ENCODE data around the gene MVB12B. TPM values are rescaled to one million over a fixed set of nuclear protein-coding genes. Genes with fewer than 3 reads are reported as not detected.

The MVB12B gene
- total and polyA plus RNA-seq, 2 donors (not counting 1 experiment from before 2014, with no cell fraction given): 2.5 to 2.6 TPM

DNA sequence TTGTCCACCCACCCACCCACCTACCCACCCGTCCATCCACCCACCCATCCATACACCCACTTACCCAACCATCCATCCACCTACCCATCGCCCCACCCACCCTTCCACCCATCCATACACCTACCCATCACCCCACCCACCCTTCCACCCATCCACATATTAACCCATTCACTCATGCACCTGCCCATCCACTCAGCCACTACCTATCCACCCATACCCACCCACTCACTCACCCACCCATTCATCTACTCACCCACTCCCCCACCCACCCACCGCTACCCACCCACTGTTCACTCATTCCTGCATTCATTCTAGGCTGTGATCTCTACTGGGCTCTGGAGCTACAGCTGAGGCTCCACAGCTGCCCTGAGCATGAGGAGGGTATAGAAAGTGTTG lies 169.6 kb downstream of the MVB12B start:
- Histone ChIP-seq H3K4me2 (ENCODE audit: extremely low read depth, insufficient read depth, low read length) (no peak overlapping the region), H4K20me1 (ENCODE audit: control insufficient read depth, extremely low read depth, insufficient read depth, low read length) (no peaks in the 10 kb centered on the region), H3K79me2 (ENCODE audit: control insufficient read depth, insufficient read depth, low read length) (no peaks in the 10 kb centered on the region), H3K27ac (ENCODE audit: insufficient read depth, low read length) (no peak overlapping the region), H3K9me3 (ENCODE audit: control insufficient read depth, insufficient read depth, low read depth, low read length) (no peaks in the 10 kb centered on the region), H2AFZ (ENCODE audit: low read length) (no peak overlapping the region), H3K9ac (ENCODE audit: insufficient read depth, low read length) (no peak overlapping the region), H3K4me3 (replicated peaks in 1 of 4; ENCODE audit: control extremely low read depth in 1 of 4, insufficient read depth in 1 of 4, low read depth in 3 of 4, low read length in 4 of 4) (no peak overlapping the region), H3K36me3 (ENCODE audit: control insufficient read depth, insufficient read depth, low read length) (no peaks in the 10 kb centered on the region), H3K4me1 (ENCODE audit: control insufficient read depth, extremely low read depth, insufficient read depth, low read length) (no peaks in the 10 kb centered on the region), H3K27me3 (ENCODE audit: control insufficient read depth, insufficient read depth, low read length) (peaks cover 3% of the 10 kb centered on the region)
- TF ChIP-seq, protein P1, sequence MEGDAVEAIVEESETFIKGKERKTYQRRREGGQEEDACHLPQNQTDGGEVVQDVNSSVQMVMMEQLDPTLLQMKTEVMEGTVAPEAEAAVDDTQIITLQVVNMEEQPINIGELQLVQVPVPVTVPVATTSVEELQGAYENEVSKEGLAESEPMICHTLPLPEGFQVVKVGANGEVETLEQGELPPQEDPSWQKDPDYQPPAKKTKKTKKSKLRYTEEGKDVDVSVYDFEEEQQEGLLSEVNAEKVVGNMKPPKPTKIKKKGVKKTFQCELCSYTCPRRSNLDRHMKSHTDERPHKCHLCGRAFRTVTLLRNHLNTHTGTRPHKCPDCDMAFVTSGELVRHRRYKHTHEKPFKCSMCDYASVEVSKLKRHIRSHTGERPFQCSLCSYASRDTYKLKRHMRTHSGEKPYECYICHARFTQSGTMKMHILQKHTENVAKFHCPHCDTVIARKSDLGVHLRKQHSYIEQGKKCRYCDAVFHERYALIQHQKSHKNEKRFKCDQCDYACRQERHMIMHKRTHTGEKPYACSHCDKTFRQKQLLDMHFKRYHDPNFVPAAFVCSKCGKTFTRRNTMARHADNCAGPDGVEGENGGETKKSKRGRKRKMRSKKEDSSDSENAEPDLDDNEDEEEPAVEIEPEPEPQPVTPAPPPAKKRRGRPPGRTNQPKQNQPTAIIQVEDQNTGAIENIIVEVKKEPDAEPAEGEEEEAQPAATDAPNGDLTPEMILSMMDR (conservative IDR thresholded peaks at IDR 0.05 in 1 of 2, IDR thresholded peaks at IDR 0.05 in 1 of 2; ENCODE audit: low read depth in 1 of 2, low read length in 2 of 2): no peak
- no peak for DNase-seq (ENCODE audit: low read depth in 2 of 2)

DNA sequence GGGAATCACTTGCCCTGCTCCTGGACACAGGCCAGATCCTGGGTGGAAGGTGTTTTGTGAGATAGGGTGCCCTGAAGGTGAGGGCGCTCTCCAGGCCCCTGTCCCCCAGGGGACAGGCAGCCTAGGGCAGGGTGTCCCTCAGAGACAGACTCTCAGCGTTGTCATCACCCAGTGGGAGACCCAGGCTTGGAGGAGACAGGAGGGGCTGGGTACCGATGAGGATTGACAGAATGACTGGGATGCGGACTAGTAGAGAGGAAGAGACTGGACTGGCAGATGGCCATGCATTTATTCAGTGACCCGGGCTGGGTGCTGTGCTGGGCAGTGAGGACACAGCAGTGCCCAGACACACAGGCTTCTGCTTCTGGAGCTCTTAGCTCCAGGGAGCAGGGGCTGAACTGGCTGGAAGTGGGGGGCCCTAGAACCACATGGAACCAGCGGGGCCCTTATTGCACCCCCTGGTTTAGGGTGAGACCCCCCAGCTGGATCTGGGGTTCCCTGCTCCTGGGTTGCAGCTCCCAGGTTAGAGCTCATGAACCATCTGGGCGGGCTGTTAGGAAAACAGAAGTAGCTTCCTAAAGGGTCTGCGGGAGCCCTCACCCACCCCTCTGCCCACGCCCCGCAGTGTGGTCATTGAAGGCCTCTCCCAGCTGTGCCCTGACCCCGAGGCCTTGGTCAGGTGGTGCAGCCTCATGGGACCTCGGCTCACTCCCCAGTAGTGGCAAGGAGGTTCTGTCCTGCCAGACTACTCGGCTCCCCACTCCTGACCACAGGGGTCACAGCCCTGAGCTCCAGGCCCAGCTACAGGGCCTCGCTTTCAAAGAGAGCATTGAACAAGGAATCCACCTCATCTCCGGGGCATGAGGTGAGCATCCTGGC lies 170.4 kb downstream of the MVB12B start:
- Histone ChIP-seq H3K4me2 (ENCODE audit: extremely low read depth, insufficient read depth, low read length) (no peak overlapping the region), H3K36me3 (ENCODE audit: control insufficient read depth, insufficient read depth, low read length) (no peaks in the 10 kb centered on the region), H2AFZ (ENCODE audit: low read length) (no peak overlapping the region), H3K4me1 (ENCODE audit: control insufficient read depth, extremely low read depth, insufficient read depth, low read length) (no peaks in the 10 kb centered on the region), H3K27ac (ENCODE audit: insufficient read depth, low read length) (no peak overlapping the region), H3K9ac (ENCODE audit: insufficient read depth, low read length) (no peak overlapping the region), H4K20me1 (ENCODE audit: control insufficient read depth, extremely low read depth, insufficient read depth, low read length) (no peaks in the 10 kb centered on the region), H3K79me2 (ENCODE audit: control insufficient read depth, insufficient read depth, low read length) (no peaks in the 10 kb centered on the region), H3K4me3 (replicated peaks in 1 of 4; ENCODE audit: control extremely low read depth in 1 of 4, insufficient read depth in 1 of 4, low read depth in 3 of 4, low read length in 4 of 4) (no peak overlapping the region), H3K27me3 (ENCODE audit: control insufficient read depth, insufficient read depth, low read length) (peaks cover 3% of the 10 kb centered on the region), H3K9me3 (ENCODE audit: control insufficient read depth, insufficient read depth, low read depth, low read length) (no peaks in the 10 kb centered on the region)
- TF ChIP-seq, protein P1 (conservative IDR thresholded peaks at IDR 0.05 in 1 of 2, IDR thresholded peaks at IDR 0.05 in 1 of 2; ENCODE audit: low read depth in 1 of 2, low read length in 2 of 2): no peak
- TF ChIP-seq EZH2 (IDR thresholded peaks at IDR 0.05; ENCODE audit: low read length, missing control alignments): no peak
- no peak for DNase-seq (ENCODE audit: low read depth in 2 of 2)

DNA sequence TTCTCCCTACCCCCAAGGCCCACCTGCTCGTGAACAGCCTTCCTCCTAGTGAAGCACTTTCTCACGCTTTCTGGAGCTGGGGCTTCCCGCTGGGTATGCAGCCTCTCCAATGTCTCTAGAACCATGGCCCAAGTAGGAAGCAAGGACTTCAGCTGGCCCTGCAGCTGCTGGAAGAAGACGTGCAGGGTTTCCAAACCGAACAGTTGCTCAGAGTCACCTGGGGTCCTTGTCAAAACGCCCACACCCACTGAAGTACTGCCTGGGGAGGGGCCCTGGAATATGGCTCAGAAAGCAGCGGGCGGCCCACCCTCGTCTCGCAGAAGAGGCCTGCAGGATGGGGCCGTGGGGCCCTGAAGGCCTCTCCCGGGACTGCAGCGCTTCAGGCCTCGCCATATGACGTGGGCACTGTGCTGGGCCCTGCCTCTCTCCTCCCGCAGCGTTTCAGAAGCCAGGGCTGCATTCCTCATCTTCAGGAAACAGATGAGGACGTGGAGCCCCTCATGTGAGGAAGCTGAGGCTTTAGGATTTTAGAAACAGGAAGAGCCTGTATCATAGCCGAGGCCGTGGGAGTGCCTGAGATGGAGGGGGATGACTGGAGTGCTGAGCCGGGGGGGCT lies 171.1 kb downstream of the MVB12B start:
- no peaks in the 10 kb centered on the region for H4K20me1 ChIP-seq (ENCODE audit: control insufficient read depth, extremely low read depth, insufficient read depth, low read length)
- H3K27ac ChIP-seq (ENCODE audit: insufficient read depth, low read length): no peak overlapping the region
- H3K4me2 ChIP-seq (ENCODE audit: extremely low read depth, insufficient read depth, low read length): no peak overlapping the region
- H3K9ac ChIP-seq (ENCODE audit: insufficient read depth, low read length): no peak overlapping the region
- no peak overlapping the region for H2AFZ ChIP-seq (ENCODE audit: low read length)
- no peak for DNase-seq (ENCODE audit: low read depth in 2 of 2)
- H3K4me3 ChIP-seq (replicated peaks in 1 of 4; ENCODE audit: control extremely low read depth in 1 of 4, insufficient read depth in 1 of 4, low read depth in 3 of 4, low read length in 4 of 4): no peak overlapping the region
- no peak for TF ChIP-seq EZH2 (IDR thresholded peaks at IDR 0.05; ENCODE audit: low read length, missing control alignments)
- TF ChIP-seq, protein P1 (conservative IDR thresholded peaks at IDR 0.05 in 1 of 2, IDR thresholded peaks at IDR 0.05 in 1 of 2; ENCODE audit: low read depth in 1 of 2, low read length in 2 of 2): no peak
- H3K36me3 ChIP-seq (ENCODE audit: control insufficient read depth, insufficient read depth, low read length): no peaks in the 10 kb centered on the region
- H3K4me1 ChIP-seq (ENCODE audit: control insufficient read depth, extremely low read depth, insufficient read depth, low read length): no peaks in the 10 kb centered on the region
- H3K79me2 ChIP-seq (ENCODE audit: control insufficient read depth, insufficient read depth, low read length): no peaks in the 10 kb centered on the region
- H3K9me3 ChIP-seq (ENCODE audit: control insufficient read depth, insufficient read depth, low read depth, low read length): no peaks in the 10 kb centered on the region
- peaks cover 3% of the 10 kb centered on the region for H3K27me3 ChIP-seq (ENCODE audit: control insufficient read depth, insufficient read depth, low read length)

All from fibroblast of lung (primary cell).